Iris pigment epithelial cell (primary cell): Measurements from ENCODE around the gene MTHFS.
"Not testable (repeated sequence)": the region's sequence is repeated elsewhere in the genome, so short reads cannot be mapped to it uniquely, and the experiment has no call there.

ENCODE experiments used
- DNase-seq: peaks from one replicate; pipeline ENCODE4 v3.0.0-alpha.2; 2011; ENCODE audit warnings: low read depth

Gene MTHFS

DNA sequence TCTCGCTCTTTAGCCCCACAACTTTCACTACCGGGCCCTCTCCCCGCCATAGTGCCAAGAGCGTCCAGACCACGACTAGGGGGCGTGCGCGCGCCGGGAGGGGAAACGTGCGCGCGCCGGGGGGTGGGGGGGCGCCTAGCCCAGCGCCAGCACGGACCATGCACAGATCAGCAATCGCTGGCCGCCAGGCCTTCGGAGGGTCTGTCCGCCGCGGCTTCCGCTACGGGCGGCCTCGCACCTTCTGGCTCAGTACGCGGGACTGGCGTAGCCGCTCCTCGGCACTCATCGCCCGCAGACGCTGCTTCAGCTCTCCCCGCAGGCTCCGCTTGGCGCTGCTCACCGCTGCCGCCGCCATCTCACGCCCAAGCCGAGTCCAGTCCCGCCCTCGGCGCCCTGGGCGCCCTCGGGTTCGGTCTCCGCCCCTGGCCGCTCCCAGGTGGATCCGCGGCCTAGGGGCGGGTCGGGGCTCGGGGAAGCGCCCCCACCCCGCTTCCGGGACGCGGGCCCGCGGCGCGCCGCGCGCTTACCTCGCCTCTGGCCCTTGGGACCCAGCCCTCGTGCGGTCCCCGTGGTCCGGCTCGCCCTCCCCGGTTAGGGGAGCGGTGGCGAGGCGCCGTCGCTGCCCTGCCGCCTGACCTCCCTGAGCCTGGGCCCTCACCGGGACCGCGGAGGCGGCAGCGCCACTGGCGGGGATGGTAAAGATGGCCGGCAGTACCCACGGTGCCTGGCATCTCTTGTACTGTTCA, at the start of gene MTHFS:
Gene MTHFS, minus strand, starts transcription at position 381 of the 746 bp plus-strand sequence. Its CDS starts 26 bp downstream, at position 355.
- peak; percentile 83 for DNase-seq

DNA sequence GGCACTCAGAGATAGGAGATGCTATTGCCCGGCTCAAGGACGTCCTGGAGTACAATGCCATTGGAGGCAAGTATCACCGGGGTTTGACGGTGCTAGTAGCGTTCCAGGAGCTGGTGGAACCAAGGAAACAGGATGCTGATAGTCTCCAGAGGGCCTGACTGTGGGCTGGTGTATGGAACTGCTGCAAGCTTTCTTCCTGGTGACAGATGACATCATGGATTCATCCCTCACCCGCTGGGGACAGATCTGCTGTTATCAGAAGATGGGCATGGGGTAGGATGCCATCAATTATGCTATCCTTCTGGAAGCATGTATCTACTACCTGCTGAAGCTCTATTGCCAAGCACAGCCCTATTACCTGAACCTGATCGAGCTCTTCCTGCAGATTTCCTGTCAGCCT, 47.8 kb upstream of the MTHFS start:
- no peak for DNase-seq

DNA sequence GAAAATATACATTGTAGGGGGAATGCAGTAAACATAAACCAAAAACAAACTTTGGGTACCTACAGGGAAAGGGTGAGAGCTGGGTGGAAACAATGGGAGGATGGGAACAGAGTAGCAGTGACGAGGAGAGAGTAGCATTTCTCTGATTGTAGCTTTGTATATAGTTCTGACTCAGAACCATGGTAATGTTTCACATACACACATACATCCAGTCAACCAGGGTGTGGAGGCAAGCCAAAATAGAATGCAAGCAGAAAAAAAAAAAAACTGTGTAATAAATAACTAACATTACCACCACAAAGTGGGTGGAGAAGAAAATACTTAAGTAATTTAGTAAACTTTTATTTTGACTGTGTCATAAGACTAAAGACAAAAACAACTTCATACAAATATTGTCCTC, 47.0 kb upstream of the MTHFS start:
- DNase-seq = peak; percentile 86

DNA sequence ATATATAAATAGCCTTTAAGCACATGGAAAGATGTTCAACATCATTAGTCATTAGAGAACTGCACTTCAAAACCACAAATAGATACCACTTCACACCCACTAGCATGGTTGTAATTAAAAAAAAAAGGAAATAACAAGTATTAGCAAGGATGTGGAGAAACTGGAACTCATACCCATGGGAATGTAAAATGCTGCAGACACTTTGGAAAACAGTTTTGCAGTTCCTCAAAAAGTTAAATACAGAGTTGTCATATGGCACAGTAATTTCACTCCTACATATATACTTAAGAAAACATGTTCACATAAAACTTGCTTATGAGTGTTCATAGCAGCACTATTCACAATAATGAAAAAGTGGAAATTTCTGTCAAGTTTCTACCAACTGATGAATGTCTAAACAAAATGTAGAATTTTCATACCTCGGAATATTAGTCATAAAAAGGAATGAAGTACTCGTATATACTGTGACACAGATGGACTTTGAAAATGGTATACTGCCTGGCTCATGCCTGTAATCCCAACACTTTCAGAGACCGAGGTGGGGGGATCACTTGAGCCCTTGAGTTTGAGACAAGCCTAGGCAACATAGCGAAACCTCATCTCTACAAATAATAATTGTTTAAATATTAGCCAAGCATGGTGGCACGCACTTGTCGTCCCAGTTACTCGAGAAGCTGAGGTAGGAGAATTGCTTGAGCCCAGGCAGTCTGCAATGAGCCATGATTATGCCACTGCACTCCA, 46.1 kb upstream of the MTHFS start:
- DNase-seq = peak; percentile 78

DNA sequence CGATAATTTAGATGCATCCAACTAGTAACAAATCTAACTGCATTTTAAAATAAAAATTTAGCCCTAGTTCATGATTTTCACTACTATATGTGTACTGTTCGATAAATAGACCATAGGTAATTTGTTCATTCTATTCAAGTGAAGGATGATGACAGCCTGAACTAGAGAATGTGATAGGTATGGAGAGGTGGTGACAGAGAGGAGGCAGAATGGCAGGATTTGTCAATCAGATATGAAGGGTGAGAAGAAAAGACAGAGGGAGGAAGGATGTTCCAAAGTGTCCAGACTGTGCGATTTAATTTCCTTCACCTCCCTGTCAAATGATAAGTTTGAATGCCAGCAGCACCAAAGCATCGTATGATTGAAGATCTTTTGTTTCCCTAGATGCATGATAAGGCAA, 42.6 kb upstream of the MTHFS start:
- no peak for DNase-seq

DNA sequence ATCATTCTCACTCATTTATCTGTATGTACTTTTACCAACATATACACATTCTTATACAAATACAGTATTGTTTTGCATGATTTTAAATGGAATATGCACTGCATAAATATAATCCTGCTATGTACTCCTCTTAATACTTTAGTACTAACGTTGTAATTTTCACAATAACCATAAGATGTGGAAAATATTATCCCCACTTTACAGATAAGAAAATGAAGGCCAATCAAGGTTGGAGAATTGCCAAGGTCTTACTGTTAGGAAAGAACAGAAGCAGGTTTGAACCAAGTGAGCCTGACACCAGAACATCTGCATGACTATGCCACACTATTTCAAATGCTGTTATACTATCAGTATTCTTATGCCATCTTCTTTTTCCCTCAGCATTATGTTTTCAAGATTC, 41.3 kb upstream of the MTHFS start:
- DNase-seq = no peak

DNA sequence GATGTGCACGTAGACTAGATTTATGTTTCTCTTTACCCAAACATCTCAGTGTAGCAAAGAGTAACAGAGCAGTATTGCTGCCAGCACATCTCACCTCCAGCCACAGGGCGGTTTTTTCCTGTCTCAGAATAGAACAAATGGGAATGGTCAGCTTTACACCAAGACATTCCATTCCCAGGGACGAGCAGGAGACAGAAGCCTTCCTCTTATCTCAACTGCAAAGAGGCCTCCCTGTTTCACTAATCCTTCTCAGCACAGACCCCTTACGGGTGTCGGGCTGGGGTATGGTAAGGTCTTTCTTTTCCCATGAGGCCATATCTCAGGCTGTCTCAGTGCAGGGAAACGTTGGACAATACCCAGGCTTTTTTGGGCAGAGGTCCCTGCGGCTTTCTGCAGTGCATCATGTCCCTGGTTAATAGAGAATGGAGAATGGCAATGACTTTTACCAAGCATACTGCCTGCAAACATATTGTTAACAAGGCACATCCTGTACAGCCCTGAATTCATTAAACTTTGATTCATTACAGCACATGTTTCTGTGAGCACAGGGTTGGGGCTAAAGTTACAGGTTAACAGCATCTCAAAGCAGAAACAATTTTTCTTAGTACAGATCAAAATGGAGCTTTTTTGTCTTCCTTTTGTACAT, 38.9 kb upstream of the MTHFS start:
- not testable (repeated sequence) for DNase-seq

DNA sequence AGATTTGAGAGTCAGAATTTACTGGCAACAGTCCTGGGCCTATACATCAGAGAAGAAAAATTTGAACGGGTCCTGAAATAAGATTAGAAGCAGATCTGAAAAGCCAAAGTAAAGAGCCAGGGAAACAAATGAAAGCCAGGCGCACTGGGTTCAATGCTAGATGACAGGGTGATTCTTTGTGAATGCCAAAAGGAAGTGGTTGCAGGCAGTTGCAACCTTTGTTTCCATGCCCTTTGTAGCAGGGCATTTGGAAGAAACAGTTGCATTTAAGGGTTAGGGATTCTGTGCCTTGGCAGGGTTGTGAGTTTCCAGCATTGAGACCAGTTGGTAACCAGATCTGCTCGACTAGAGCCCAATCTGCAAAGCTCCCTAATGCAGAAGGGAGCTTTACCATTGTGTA, 36.4 kb upstream of the MTHFS start:
- no peak for DNase-seq

DNA sequence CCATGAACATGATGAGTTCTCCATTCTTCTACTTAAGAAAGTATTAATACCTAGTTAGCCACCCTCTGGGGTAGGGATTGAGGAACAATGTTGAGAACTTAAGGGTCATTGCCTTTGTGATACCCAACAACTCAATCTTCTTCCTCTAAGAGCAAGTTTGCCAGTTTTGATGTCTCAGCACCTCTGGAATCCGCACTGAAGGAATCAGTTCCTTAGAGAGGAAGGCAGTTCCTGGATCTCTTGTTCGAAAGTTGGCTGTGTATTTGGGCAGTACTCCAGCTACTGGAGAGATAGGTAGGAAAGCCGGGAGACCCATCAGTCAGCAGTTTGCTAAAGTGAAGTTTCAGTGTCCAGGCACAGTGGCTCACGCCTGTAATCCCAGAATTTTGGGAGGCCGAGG, 35.6 kb upstream of the MTHFS start:
- DNase-seq = no peak

DNA sequence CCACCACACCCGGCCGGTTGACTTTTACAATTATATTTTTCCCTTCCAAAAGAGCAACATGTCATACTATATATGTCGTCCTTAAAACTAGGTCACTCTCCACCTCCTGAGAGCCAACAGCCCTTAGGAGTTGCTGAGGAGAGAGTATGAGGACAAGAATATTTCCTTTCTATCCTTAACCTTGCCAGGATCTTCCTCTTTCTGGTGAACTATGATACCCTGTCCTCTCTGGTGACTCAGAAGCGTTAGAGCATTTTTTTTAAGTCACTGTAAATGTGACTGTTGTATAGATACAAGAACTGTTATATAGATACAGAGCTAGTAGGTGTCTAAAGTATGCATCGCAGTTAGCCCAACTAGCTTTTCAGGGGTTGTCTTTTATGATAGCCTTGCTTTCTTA, 33.7 kb upstream of the MTHFS start:
- DNase-seq = no peak

DNA sequence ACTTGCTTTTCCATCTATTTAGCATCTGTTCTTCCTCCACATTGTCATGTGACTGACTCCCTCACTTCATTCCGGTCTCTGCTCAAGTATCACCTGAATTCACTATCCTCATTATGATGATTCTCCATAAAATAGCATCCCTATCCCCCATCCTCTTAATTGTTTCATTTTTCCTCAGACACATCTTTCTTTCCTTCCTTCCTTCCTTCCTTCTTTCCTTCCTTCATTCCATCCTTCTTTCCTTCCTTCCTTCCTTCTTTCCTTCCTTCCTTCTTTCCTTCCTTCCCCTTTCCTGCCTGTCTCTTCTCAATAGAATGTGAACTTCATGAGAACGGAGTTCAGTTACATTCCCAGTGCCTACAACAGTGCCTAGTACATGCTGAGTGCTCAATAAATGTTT, 32.6 kb upstream of the MTHFS start:
- DNase-seq = no peak

DNA sequence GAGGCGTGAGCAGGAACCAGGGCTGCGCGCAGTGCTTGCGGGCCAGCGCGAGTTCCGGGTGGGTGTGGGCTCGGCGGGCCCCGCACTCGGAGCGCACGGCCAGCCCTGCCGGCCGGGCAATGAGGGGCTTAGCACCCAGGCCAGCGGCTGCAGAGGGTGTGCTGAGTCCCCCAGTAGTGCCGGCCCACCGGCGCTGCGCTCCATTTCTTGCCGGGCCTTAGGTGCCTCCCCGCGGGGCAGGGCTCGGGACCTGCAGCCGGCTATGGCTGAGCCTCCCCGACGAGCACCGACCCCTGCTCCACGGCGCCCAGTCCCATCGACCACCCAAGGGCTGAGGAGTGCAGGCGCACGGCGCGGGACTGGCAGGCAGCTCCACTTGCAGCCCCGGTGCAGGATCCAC, 29.3 kb upstream of the MTHFS start:
- DNase-seq = not testable (repeated sequence)

DNA sequence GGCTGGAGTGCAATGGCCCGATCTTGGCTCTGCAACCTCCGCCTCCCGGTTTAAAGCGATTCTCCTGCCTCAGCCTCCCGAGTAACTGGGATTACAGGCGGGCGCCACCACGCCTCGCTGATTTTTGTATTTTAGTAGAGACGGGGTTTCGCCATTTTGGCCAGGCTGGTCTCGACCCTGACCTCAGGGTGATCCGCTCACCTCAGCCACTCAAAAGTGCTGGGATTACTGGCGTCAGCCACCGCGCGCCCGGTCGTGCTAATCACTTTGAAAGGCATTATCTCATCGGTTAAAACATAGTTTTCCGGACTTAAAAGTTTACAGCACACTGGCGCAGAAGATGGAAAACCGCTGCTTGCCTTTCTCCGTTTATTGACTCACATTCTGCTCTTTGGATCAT, 27.6 kb upstream of the MTHFS start:
- no peak for DNase-seq

DNA sequence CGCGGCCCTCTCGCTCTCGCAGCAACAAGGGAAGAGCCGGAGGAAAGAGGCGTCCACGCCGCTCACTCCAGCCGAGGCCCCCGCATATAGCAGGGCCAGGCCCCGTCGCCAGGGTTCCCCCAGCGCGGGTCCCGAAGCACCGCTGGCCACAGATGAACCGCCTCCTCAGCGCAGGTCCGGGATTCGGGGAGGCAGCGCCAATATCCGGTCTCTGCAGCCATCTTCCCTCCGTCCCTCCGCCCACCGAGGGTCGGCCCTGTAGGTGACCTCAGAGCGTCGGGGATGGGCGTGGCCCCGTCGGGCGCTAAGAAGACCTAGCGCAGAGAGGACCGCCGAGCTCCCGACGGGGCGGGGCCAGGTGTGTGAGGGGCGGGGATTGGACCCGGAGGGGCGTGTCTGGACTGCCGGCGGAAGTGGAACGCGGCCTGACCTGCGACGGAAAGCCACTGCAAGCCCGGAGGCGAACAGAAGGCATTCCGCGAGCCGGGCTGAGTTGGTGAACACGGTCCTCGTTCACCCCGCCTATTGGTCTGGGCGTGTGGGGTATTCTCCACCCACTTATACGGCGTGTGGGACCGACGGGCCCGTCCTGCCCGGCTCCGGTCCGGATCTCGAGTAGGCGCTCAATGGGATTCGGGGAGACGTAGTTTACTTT, 26.8 kb upstream of the MTHFS start:
- DNase-seq = peak; percentile 97

DNA sequence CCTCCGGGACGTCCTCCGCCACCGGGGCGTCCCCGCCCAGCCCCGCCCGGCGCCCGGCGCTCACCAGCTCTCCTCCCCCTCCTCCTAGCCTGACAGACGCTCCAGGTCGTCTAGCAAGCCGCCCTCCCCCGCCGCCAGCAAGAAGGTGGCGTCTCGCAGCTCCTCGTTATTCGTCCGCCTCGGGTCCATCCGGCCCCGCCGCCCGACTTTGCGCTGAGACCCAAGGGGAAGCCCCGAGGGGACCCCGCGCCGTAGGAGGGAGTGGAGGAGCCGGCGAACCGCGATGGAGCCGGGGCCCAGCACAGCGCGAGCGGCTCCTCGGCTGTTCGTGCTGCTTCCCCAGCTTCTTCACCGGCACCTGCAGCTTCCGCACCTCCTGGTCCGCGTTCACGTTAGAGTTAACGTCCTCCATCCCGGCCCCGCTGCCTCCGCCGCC, 26.3 kb upstream of the MTHFS start:
- DNase-seq = peak; percentile 68

DNA sequence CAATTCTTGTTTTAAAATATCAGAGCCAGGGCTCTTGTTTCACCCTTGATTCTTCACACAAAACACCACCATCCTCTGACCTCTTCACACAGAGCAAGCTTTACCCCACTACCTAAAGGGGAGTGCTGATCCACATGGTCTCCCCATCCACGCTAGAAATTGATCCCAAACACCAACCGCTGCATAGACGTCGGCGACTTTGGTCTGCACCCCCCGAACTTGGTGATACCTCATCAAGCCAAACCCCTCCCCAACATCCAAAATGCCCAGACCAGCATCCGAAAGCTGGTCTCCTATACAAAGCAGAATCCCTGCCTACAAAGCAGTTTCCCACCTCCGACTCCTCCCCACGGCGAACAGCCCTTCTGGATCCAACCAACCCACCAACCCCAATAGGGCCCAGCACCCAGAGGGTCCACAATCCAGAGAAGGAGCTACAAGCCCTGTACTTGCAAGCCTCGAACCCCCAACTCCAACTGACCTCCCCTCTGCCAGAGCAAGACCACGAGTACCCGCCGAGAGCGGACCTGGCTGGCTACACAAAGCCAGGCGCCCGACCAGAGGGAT, 25.8 kb upstream of the MTHFS start:
- DNase-seq = no peak

DNA sequence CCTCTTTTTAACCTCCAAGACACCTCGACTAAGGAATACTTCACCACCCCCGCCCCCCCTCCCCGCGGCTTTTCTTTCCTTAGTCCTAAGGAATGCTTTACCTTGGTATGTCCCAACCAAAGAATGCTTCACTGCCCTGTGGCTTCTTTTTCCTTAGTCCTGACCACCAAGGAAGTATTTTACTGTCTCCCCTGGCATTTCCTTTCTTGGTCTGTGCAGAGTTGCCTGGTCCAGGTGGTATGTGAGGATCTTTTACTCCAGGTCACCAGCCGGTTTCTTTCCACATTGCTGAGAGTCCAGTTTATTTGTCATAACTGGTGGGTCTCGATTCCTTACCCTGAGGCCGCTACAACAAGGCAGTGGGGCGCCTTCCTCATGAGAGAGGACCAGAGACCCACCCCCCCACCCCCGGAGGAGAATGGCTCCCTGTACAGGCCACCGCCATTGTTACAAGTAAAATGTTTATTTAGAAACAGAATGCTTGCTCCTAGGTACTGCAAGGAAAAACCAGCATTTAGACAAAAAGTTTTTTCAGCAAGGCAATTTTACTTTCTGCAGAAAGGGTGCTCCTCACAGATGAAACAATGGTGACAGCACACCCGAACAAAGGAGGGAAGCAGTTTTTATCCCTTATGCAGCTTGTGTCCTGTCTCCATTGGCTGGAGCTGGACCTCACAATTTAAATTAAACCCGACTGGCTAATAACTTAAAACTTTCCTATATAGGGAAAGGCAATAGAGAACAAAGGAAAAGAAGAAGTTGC, 23.1 kb upstream of the MTHFS start:
- DNase-seq = no peak

DNA sequence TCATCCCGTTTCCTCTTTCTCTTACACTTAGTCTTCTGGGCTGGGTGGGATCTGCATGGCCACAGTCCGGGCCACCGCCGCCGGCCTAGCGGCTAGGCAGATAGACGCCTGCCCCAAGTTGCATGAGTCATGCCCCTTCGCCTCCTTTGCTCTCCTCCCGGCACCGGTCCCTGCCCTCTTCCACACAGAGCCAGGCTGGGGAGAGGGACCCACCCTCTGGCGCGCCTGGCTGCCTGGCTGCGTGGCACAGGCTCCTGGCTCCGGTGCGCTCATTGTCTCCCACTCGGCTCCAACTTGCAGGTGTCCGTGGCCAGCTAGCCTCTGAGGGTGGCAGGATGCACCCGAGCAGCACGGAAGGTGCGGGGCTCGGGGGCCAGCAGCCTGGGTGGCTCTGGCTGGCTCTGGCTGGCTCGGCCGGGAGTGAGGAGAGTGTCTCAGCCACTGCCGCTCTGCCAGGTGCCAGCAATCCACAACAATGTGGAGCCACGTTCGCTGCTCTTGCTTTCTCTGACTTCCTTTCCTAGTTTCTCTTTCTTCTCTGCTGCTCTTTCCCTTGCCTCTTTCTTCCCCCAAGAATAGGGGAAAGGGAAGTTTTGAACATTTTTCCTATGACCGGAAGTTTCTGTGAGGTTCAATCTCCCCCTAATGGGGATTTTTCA, 22.4 kb upstream of the MTHFS start:
- no peak for DNase-seq

DNA sequence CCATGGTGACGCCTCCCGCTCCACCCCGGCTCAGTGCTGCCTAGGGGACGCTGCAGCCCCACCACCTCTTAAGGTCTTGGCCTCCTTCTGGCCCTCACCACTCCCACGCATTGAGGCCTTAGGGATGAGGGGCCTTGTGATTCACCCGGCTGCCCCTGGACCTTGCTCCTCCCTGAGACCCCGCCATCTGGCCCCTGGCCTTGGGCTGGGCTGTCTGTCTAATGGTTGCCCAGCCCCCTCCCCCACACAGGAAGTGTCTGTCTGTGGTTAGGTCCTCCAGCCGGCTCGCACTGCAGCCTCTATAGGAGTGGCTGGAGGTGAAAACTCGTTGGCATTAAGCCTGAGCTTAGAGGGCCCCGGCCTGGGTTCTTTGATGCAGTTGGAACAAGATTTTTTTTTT, 21.5 kb upstream of the MTHFS start:
- DNase-seq = no peak

DNA sequence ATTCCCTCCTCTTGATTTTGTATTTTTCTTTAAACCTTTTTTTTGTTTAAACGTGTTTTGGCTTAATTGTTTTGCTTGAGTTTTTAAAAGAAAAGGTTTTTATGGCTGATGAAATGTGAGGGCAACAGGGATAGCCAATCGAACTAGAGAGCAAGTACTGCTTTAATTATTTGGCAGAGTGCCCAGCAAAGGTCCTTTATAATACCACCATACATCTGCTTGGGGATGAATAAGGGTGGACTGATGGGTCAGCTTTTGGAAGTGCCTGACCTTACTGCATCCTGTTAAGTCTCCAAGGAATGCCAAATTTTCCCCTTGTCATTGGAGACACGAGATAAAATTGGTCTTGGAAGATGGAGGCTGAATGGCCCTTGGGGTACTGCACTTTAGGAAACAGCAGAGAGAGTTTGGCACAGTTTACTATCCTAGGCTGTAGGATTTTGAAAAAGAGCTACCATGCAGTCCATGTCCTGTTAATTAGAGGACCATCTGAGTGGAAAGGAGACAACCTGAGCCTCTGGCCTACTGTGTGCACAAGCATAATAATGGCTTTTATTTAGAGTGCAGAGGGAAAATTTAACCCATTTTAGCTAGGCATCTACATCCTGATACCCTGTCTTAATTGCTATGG, 19.8 kb upstream of the MTHFS start:
- no peak for DNase-seq
